HG03103 (cell line): ENCODE measurements around the gene PLIN3.
"Not testable (repeated sequence)": the region's sequence is repeated elsewhere in the genome, so short reads cannot be mapped to it uniquely, and the experiment has no call there.

Experiments
- ATAC-seq: cut with Tn5 transposase; IDR thresholded peaks from one replicate; pipeline ENCODE4 v1.9.1; 2021; ENCODE audit warnings: low read depth; ENCODE audit not compliant: unreplicated experiment

PLIN3 gene, protein sequence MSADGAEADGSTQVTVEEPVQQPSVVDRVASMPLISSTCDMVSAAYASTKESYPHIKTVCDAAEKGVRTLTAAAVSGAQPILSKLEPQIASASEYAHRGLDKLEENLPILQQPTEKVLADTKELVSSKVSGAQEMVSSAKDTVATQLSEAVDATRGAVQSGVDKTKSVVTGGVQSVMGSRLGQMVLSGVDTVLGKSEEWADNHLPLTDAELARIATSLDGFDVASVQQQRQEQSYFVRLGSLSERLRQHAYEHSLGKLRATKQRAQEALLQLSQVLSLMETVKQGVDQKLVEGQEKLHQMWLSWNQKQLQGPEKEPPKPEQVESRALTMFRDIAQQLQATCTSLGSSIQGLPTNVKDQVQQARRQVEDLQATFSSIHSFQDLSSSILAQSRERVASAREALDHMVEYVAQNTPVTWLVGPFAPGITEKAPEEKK

DNA sequence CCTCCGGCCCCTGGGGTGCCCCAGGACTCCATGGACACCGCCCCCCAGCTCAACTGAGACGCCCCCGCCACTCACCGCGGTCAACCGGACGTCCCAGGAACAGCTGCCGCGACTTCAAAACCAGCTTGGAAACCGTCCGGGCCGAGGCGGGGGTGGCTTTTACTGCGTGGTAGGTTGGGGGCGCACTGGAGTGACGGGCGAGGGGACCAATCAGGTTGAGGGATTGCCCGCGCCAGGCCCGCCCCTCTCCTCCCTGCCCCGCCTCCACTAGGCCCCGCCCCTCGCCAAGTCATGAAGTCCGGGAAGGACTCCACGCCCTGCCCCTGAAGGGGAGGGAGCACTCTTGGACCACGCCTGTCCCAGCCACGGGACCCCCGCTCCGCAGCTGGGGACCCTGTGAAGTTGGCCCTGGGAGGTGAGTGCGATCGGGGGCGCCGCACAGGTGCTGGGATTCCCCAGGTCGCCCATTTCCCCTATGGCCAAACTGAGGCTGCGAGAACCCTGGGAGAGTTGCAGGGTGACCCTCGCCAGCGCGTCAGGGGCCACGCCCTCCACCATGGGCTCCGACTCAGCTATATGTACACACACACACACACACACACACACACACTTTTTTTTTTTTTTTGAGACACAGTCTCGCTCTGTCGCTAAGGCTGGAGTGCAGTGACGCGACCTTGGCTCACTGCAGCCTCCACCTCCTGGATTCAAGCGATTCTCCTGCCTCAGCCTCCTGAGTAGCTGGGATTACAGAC, at the start of gene PLIN3:
Gene PLIN3 (minus strand): TSS at position 134 of the 752 bp plus-strand sequence. CDS start 6,273 bp downstream, outside the sequence.
- ATAC-seq = peak; percentile 59

DNA sequence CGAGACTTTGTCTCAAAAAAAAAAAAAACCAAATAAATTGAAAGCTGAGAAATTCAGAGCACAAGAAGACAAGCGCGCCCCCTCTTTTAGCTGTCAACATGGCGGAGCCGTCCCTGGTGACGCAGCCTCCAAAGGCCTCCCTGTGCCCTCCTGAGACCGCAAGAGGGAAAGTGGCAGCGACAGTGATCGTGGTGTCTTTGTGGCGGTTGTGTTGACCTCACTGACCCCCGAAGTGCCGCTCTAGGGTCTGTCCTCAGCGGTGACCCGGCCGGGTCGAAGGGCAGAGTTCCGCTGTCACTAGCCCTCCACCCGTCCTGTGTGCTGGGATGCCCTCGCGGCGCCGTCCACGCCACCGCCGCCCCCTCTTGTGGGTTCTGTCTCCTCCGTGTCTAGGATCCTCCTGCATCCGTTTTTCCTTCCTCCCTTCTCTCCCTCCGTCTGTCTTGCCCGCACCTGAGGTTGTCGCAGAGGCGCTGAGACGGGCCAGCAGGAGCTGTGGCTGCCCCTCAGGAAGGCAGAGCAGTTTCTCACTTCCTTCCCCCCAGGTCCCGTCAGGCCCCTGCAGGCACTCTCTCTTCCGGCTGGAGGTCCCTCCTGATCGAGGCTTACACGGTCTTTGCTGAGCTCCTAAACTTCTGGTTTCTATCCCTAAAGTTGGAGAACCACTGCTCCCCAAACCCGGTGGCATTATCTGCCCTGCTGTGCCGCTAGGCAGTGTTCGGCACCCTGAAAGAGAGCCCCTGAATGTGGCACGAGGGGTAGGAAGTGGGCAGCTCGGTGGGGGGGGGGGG, 49.0 kb upstream of the PLIN3 start:
- ATAC-seq = no peak

DNA sequence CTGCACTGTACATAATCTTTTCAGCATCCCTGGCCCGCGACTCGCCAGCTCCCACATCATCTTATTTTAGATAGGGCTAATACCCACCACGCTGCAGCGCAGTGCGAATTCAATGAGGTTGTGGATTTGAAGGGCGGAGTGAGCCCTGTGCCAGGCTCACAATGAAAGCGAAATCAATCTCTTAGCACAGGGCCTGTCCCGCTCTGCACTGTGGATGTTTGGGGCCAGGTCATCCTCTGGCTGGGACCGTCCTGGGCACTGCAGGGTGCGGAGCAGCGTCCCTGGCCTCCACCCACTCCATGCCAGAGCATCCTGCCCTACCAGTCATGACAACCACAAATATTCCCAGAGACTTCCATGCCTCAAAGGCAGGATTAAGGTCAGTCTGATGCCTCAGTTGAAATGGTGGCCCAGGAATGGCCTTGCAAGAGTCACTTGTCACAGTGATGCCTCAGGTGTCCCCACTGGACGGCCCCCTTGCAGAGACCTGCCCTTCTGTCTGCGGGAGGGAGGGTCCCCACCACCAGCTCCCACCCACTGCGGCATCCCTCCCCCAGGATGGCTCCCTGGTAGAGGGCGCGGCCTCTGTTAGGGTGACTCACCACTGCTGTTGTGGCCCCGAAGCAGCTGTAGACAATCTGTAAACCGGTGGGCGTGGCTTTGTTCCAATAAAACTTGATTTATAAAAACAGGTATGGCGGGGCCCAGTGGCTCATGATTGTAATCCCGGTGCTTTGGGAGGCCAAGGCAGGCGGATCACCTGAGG, 47.5 kb upstream of the PLIN3 start:
- no peak for ATAC-seq

DNA sequence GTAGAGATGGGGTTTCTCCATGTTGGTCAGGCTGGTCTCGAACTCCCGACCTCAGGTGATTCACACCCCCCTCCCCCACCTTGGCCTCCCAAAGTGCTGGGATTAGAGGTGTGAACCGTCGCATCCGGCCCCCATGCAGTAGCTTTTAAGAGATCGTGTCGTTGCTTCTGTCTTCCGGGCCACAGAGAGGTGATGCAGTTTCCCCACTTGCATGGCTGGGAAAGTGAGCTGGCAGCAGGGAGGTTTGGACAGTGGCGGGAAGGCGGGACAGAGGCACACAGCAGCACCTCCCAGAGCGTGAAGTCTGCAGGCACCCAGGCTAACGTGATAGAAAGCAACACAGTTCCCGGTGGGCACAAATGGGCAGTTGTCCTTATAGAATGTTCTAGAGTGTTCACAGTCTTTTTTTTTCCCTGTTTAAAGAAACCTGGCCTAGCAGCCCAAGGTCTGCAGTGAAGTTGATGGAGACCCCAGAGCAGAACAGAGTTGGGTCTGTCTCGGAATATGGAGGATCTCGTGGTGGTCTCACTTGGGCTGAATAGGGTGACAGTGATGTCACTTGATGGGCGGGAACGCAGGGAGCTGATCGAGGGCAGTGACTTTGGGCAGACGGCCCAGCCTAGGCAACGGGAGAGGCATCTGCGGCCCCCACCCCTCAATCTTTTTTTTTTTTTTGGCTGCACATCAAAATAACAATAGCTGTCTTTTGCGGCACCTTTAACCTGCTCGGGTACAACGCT, 46.7 kb upstream of the PLIN3 start:
- no peak for ATAC-seq

DNA sequence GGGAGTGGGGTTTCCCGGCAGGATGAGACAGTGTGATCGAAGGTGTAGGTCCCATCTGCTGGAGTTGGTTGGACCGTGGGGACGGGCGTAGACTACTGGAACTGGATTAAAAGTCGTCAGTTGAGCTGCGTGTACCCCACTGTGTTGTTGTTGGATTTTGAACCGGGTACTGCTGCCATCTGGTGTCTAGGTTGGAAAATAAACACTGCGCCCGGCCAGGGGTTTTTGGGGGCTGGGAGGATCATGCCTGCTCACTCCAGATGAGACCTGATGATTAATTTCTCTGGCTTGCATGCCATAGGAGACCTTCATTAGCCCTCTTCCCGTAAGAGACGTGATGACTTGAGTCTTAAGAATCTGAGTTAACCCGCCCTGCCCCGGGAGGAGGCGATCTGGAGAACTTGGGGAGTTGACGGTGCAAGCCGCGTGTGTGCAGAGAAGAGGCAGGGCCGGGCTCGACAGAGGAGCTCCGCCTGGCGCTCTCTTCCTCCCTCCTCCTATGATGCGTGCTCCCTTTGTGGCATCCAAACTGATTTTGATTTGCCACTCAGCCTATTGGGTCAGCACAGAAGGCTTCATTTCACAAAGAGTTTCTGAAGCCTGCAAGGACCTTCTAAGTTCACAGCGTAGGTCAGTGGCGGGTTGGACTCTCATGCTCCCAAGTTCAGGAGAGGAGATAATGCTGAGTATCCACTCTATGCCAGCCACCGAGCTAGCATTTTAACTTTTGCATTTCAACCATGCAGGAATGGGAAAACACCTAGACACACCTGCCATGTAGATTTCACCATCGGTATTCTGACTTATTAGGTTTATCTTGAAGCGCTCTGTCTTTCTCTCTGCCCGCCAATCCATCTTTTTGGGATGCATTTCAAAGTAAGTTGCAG, 44.6 kb upstream of the PLIN3 start:
- ATAC-seq = no peak

DNA sequence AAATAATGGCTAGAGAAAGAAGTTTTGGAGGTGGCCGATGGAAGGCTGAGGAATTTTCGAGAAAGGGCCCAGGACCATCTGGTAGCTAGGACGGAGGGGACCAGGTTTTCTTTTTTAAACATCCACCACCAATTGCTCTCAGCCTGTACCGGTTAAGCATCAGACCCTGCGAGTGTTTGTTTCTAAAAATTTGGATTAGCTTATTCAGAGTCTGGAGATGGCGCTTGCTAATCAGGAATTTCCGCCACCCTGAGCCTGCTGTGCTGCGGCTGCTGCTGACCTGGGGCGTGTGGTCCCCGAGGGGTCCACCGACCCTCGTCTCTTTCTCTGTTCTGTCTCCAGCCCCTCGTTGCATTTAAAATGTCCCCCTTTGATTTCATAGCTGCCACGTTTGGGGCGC, 43.8 kb upstream of the PLIN3 start:
- no peak for ATAC-seq

DNA sequence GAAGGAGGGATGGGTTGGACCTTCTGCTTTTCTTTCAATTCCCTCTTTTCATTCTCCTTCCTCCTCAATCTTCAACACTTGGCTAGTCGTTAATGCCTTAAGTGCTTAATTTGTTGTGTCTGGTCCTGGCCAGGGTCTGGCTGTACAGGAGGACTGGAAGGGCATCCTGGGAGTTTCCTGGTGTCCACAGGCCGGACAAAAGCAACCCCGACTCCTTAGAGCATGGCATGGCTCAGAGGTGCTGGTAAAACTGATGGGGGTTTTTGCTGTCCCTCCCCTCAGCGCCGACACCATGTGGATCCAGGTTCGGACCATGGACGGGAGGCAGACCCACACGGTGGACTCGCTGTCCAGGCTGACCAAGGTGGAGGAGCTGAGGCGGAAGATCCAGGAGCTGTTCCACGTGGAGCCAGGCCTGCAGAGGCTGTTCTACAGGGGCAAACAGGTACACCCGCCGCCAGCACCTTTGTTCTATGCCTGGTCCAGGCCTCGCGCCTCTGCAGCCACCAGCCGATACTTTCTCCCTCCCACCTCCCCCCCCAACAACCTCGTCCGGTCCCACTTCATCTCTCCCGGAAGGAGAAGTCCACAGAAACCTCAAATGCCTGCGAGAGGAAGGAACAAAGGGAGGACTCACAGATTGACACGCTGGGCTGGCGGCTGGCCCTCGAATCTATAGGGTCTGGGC, 43.3 kb upstream of the PLIN3 start:
- ATAC-seq = no peak

DNA sequence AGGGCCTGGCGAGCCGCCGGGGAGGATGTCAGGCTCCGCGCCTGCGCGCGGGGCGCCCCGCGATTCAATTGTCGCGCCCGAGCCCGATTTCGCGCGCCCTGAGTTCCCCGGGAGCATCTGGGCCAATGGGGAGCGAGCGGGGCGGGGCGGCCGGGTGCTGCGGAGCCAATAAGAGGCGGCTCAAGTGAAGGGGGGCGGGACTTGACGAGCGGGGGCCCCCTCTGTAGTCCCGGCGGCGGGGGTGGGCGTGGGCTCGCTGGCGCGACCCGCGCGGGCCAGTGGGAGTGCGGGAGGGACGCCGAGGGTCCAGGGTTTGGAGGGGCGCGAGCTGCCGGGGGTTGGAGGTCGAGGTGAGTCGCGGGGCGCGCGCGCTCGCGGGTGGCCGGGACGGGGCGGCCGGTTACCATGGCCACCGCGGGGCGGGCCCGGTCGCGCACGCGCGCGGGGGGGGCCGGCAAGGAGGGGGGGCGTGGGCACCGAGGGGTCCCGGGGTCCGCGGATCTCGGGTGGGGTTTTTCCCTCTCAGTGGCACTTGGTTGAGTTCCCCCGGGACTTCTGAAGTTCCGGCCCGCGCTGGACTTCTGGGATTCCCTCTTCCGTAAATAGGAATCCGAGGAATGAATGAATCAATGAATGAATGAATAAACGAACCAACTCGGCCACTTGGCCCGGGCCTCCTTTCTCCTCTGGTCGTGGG, 42.6 kb upstream of the PLIN3 start:
- peak; percentile 77 for ATAC-seq

DNA sequence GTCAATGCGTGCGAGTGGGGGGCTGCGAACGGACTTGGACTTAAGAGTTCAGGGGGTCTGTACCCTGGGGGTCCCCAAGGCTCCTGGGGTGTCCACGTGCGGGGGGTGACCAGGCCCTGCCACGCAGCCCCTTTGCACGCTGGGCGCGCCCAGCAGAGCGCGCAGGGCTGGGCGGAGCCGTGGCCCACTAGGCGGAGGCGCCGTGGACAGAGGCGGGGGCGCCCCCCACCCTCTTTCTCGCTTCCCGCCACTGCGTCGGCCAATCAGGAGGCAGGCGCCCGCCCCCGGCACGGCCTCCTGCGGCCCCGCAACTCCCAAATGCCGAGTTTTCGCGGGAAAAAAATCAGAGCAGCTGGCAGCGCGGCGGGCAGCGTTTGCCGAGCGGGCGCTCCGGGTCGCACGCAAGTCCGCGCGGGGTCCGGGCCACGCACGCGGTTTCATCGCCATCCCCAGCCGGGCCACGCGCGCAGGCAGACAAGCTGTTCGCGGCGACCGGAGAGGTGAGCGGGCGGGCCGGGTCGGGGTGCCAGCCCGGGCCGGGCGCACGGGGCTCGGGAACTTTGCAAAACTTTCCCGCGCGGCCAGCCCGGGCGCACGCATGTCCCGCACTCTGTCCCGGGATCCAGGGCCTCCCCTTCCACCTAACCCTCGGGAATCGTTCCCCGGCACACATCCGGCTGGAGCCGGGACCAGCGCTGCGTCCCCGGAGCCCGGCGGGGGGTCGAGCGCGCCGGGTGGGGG, 41.9 kb upstream of the PLIN3 start, which contains the start of gene UHRF1:
Gene UHRF1 (plus strand): TSS at position 346 of the 741 bp plus-strand sequence. CDS start 1,385 bp downstream, outside the sequence.
- ATAC-seq = no peak

DNA sequence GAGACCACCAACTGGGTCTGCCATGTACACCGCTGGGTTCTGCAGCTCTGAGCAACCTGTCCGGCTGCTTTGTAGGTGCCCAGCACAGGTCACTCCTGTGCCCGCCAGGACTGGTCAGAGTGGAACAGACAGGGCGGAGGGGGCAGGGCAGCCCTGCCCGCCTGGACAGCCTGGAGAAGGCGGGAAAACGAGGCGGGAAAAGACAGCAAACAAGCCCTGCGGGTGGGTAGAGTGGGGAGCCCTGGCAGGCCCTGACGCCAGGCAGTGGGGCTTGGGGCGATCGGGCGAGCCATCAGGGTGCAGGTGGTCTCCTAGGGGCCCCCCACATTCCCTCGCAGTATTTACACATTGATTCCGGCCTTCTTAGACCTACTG, 41.3 kb upstream of the PLIN3 start:
- ATAC-seq = no peak

DNA sequence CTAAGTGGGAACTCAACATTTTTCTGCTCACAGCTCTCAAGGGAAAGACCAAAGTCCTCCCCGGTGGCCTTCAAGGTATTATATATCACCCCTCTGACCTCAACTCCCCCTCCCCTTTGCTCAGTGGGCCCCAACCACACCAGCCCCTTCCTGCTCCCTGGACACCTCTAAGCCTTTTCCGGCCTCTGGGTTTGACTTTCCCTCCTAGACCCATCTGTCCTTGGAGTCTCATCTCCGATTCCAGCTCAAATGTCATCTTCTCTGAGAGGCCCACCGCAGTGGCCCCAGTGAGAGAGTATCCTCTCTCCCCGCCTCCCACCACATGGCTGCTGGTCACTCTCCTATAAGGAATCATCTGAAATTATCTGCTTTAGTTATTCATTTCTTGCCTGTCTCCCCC, 40.9 kb upstream of the PLIN3 start:
- no peak for ATAC-seq

DNA sequence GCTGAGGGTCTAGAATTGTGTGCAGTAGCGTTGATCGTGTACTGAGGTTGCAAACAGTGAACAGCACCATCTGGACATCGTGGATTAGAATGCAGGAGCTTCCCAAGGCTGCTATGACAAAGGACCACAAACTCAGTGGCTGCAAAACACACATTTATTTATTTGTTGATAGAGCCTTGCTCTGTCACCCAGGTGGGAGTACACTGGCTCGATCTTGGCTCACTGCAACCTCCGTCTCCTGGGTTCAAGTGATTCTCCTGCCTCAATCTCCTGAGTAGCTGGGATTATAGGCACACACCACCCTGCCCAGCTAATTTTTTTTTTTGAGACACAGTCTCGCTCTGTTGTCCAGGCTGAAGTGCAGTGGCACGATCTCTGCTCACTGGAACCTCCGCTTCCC, 39.5 kb upstream of the PLIN3 start:
- no peak for ATAC-seq

DNA sequence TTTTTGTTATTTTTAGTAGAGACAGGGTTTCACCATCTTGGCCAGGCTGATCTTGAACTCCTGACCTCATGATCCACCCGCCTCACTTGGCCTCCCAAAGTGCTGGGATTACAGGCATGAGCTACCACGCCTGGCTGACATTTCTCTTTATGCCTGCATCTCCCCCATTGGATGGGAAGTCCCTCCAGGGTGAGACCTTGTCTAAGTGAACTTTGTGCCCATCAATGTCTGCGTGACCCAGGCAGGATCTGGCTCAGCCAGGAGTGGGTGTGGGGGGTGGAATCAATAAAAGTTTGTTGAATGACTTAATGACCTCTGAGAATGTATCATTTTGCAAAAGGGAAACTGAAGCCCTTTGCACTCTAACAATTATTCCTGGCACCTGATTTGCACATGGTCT, 37.0 kb upstream of the PLIN3 start:
- ATAC-seq = no peak

DNA sequence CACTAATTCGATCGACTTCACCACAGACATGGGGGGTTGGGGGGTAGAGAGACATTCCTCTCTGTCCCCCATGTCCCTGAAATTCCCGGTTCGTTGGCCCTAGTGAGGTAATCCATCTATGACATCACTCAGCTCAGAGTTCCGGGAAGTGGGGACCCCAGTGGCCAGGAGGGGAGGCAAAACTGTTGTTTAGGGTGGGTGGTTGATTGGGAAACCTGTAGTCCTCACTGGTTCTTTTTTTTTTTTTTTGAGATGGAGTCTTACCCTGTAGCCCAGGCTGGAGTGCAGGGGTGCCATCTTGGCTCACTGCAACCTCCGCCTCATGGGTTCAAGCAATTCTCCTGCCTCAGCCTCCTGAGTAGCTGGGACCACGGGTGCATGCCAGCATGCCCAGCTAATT, 35.3 kb upstream of the PLIN3 start, which contains the start of gene ARRDC5:
Gene ARRDC5 (minus strand): TSS at position 101 of the 400 bp plus-strand sequence. CDS start 71 bp downstream, at position 30.
- no peak for ATAC-seq

DNA sequence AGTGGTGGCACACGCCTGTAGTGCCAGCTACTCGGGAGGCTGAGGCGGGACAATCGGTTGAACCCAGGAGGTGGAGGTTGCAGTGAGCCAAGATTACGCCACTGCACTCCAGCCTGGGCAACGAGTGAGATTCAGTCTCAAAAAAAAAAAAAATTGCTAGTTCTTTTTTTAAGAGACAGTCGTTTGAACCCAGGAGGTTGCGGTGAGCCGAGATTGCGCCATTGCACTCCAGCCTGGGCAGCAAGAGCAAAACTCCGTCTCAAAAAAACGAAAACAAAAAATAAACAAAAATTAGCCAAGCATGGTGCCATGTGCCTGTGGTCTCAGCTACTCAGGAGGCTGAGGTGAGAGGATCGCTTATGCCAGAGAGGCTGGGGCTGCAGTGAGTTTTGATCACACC, 33.4 kb upstream of the PLIN3 start:
- not testable (repeated sequence) for ATAC-seq

DNA sequence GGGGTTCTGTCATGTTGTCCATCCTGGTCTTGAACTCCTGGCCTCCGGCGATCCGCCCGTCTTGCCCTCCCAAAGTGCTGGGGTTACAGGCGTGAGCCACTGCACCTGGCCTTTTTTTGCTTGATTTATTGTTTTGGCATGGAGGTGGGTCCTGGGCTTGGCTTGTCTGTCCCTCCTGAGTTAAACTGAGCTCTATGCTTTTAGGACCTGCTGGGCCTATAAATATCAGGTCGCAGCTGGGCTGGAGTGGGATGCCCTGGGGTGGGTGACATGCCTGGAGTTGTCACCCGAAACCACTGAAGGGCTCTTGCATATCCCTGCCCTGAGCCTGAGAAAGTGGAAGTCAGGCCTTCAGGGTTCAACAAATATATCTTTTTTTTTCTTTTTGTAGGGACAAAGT, 29.7 kb upstream of the PLIN3 start:
- no peak for ATAC-seq

DNA sequence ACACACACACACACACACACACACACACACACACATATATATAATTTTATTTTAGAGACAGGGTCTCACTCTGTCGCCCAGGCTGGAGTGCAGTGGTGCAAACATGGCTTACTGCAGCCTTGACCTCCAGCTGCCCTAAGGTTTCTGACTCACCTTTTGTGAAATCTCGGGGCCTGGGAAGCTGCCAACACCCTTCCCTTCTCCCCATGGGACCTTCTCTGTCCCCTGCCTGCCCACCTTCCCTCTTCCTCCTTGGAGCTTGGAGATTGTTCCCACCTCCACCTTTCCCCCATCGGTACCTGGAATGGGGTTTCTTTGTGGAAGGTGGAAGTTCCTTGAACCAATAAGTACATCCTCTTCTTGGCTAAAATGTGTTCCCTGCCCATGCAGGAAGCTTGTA, 28.9 kb upstream of the PLIN3 start:
- ATAC-seq = no peak
